RWPE2 (cell line): ENCODE data around the gene DGCR2.
A peak's percentile ranks its signal among the peaks of the same experiment; 100 is the strongest.

Experiments
- ATAC-seq: fragments of 200-7000 bp; cut with Tn5 transposase; 3 replicates; pipeline ENCODE4 v1.9.1; 2021; ENCODE audit warnings: low read depth
- DNase-seq: peaks from one replicate; pipeline ENCODE4 v3.0.0-alpha.2; 2020; ENCODE audit warnings: low spot score
- H3K27ac ChIP-seq: fragments of 450-650 bp; 2 replicates; pipeline ENCODE4 v1.5.1; 2017; ENCODE audit warnings: mild to moderate bottlenecking; ENCODE audit not compliant: poor library complexity, severe bottlenecking
- H3K27me3 ChIP-seq: fragments of 250-450 bp; sonication (Bioruptor Pico); 2 replicates; pipeline ENCODE4 v1.5.1; 2021; ENCODE audit warnings: mild to moderate bottlenecking, moderate library complexity; ENCODE audit not compliant: insufficient read depth, poor library complexity, severe bottlenecking
- H3K36me3 ChIP-seq: fragments of 250-450 bp; sonication (Bioruptor Pico); 2 replicates; pipeline ENCODE4 v1.5.1; 2020; ENCODE audit warnings: low read depth, mild to moderate bottlenecking, moderate library complexity
- H3K4me1 ChIP-seq: fragments of 250-450 bp; sonication (Bioruptor Pico); 2 replicates; pipeline ENCODE4 v1.5.1; 2021; ENCODE audit warnings: mild to moderate bottlenecking, moderate library complexity; ENCODE audit not compliant: insufficient read depth, poor library complexity, severe bottlenecking
- H3K4me3 ChIP-seq: fragments of 250-450 bp; sonication (Bioruptor Pico); 2 replicates; pipeline ENCODE4 v1.5.1; 2021; ENCODE audit warnings: mild to moderate bottlenecking, moderate library complexity; ENCODE audit not compliant: severe bottlenecking
- H3K9me3 ChIP-seq: fragments of 250-450 bp; sonication (Bioruptor Pico); 2 replicates; pipeline ENCODE4 v1.5.1; 2021; ENCODE audit warnings: mild to moderate bottlenecking, moderate library complexity; ENCODE audit not compliant: severe bottlenecking
- CTCF ChIP-seq: fragments of 450-650 bp; IDR thresholded peaks from one replicate; pipeline ENCODE4 v1.5.1; 2017; ENCODE audit warnings: mild to moderate bottlenecking, moderate library complexity; ENCODE audit not compliant: poor library complexity, severe bottlenecking

The DGCR2 gene

GRCh38 chr22:19130959-19131684 is 8.9 kb upstream of the DGCR2 start, which contains the start of gene TSSK2:
TSSK2 (plus strand) TSS chr22:19131308; CDS start chr22:19131400, 92 bp downstream.
- TF ChIP-seq CTCF: no peak
- no peak for ATAC-seq
- H3K36me3 ChIP-seq: peaks cover 13% of the 10 kb centered on the region

GRCh38 chr22:19129871-19130270 is 7.7 kb upstream of the DGCR2 start:
- Histone ChIP-seq H3K4me3 (no peak overlapping the region), H3K27ac (peak overlapping the region; percentile 29), H3K27me3 (no peaks in the 10 kb centered on the region), H3K4me1 (peaks cover 10% of the 10 kb centered on the region), H3K36me3 (0 out of 2 replicates have a peak, but pooled peaks cover 6% of the 10 kb centered on the region), H3K9me3 (no peaks in the 10 kb centered on the region)
- DNase-seq: no peak
- no peak for TF ChIP-seq CTCF
- ATAC-seq: peak; percentile 84

More at GRCh38 chr22:19130959-19131684, 8.9 kb upstream of the DGCR2 start, which contains the start of gene TSSK2:
- Histone ChIP-seq H3K4me1 (peaks cover 10% of the 10 kb centered on the region), H3K27me3 (no peaks in the 10 kb centered on the region), H3K9me3 (no peaks in the 10 kb centered on the region), H3K27ac (peak within 1 kb of the TSS; percentile 29), H3K4me3 (no peak within 1 kb of the TSS)
- no peak for DNase-seq

GRCh38 chr22:19128946-19129727 is 6.9 kb upstream of the DGCR2 start:
- ATAC-seq: no peak
- H3K27ac ChIP-seq: peak overlapping the region; percentile 29
- no peak for DNase-seq

GRCh38 chr22:19128009-19128401 is 5.8 kb upstream of the DGCR2 start:
- H3K4me3 ChIP-seq: no peak overlapping the region
- no peaks in the 10 kb centered on the region for H3K36me3 ChIP-seq

More at GRCh38 chr22:19128946-19129727, 6.9 kb upstream of the DGCR2 start:
- no peak for TF ChIP-seq CTCF
- peaks cover 10% of the 10 kb centered on the region for H3K4me1 ChIP-seq
- H3K9me3 ChIP-seq: no peaks in the 10 kb centered on the region
- H3K4me3 ChIP-seq: no peak overlapping the region
- H3K36me3 ChIP-seq: 0 out of 2 replicates have a peak, but pooled peaks cover 6% of the 10 kb centered on the region
- no peaks in the 10 kb centered on the region for H3K27me3 ChIP-seq

More at GRCh38 chr22:19128009-19128401, 5.8 kb upstream of the DGCR2 start:
- H3K9me3 ChIP-seq: no peaks in the 10 kb centered on the region
- DNase-seq: no peak
- ATAC-seq: no peak
- no peaks in the 10 kb centered on the region for H3K27me3 ChIP-seq
- TF ChIP-seq CTCF: no peak
- H3K4me1 ChIP-seq: peaks cover 10% of the 10 kb centered on the region
- no peak overlapping the region for H3K27ac ChIP-seq
